IMR-90 (cell line): ENCODE measurements around the gene ACTC1.

ENCODE experiments used
- CHD1 ChIP-seq: IDR thresholded peaks from 2 replicates; pipeline ENCODE4 v1.6.1; 2012; ENCODE audit warnings: low read depth, low read length, improper control_type of control experiment
- CTCF ChIP-seq: conservative IDR thresholded peaks from 2 replicates; pipeline ENCODE4 v1.5.1; 2012; ENCODE audit warnings: mild to moderate bottlenecking, low read depth, low read length, improper control_type of control experiment
- FOS ChIP-seq: fragments of 150-350 bp; IDR thresholded peaks from 2 replicates; pipeline ENCODE4 v1.6.1; 2016; ENCODE audit warnings: low read depth, low read length
- POLR2A ChIP-seq: IDR thresholded peaks from 2 replicates; pipeline ENCODE4 v1.6.1; 2012; ENCODE audit warnings: mild to moderate bottlenecking, low read depth, low read length
- USF2 ChIP-seq: fragments of 150-350 bp; IDR thresholded peaks from 2 replicates; pipeline ENCODE4 v1.6.1; 2017; ENCODE audit warnings: mild to moderate bottlenecking, antibody characterized with exemption, low read length, low read depth

GRCh38 chr15:34790121-34790520 is 5.2 kb downstream of the ACTC1 start:
- TF ChIP-seq POLR2A = no peak
- no peak for TF ChIP-seq USF2
- TF ChIP-seq CTCF = no peak
- no peak for TF ChIP-seq CHD1
- no peak for TF ChIP-seq FOS
